ENCODE measurements around the gene UBE2Z. TPM values are rescaled to one million over a fixed set of nuclear protein-coding genes. Genes with fewer than 3 reads are reported as not detected.
"Not testable (repeated sequence)": the region's sequence is repeated elsewhere in the genome, so short reads cannot be mapped to it uniquely, and the experiment has no call there.

UBE2Z gene
- total RNA-seq, 1 donor from 2014 or later = 69.2 TPM

- DNase-seq (ENCODE audit: low read depth) = no peak
Observed at GRCh38 chr17:48903401-48903800, 4.8 kb upstream of the UBE2Z start.

GRCh38 chr17:48904428-48904827 is 3.8 kb upstream of the UBE2Z start:
- DNase-seq (ENCODE audit: low read depth) = no peak

- DNase-seq (ENCODE audit: low read depth) = no peak
Observed at GRCh38 chr17:48905987-48906515, 2.2 kb upstream of the UBE2Z start.

- no peak for DNase-seq (ENCODE audit: low read depth)
Observed at GRCh38 chr17:48907713-48908046, 527 bp upstream of the UBE2Z start.

GRCh38 chr17:48908853-48909394 is 717 bp downstream of the UBE2Z start:
- DNase-seq (ENCODE audit: low read depth) = peak; percentile 89

- DNase-seq (ENCODE audit: low read depth) = no peak
Observed at GRCh38 chr17:48909783-48910182, 1.6 kb downstream of the UBE2Z start.

GRCh38 chr17:48910370-48910769 is 2.2 kb downstream of the UBE2Z start:
- DNase-seq (ENCODE audit: low read depth) = no peak

- no peak for DNase-seq (ENCODE audit: low read depth)
Observed at GRCh38 chr17:48912476-48912875, 4.3 kb downstream of the UBE2Z start.

GRCh38 chr17:48915459-48916282 is 7.5 kb downstream of the UBE2Z start:
- DNase-seq (ENCODE audit: low read depth) = peak; percentile 45

- no peak for DNase-seq (ENCODE audit: low read depth)
Observed at GRCh38 chr17:48925251-48925990, 17.2 kb downstream of the UBE2Z start.

- DNase-seq (ENCODE audit: low read depth) = no peak
Observed at GRCh38 chr17:48925991-48926342, 17.8 kb downstream of the UBE2Z start.

- peak; percentile 47 for DNase-seq (ENCODE audit: low read depth)
Observed at GRCh38 chr17:48927978-48928745, 20.0 kb downstream of the UBE2Z start.

GRCh38 chr17:48928876-48929811 is 20.9 kb downstream of the UBE2Z start:
- no peak for DNase-seq (ENCODE audit: low read depth)

GRCh38 chr17:48929812-48930165 is 21.6 kb downstream of the UBE2Z start:
- no peak for DNase-seq (ENCODE audit: low read depth)

GRCh38 chr17:48930435-48930873 is 22.2 kb downstream of the UBE2Z start:
- peak; percentile 63 for DNase-seq (ENCODE audit: low read depth)

- no peak for DNase-seq (ENCODE audit: low read depth)
Observed at GRCh38 chr17:48933035-48933434, 24.8 kb downstream of the UBE2Z start.

GRCh38 chr17:48944515-48945260 is 36.5 kb downstream of the UBE2Z start, which contains the start of gene SNF8:
TSS of gene SNF8 (minus strand) at chr17:48944842. CDS start at chr17:48944734, 108 bp downstream.
- DNase-seq (ENCODE audit: low read depth) = peak; percentile 94

- not testable (repeated sequence) for DNase-seq (ENCODE audit: low read depth)
Observed at GRCh38 chr17:48945261-48945651, 37.0 kb downstream of the UBE2Z start.

GRCh38 chr17:48951572-48951971 is 43.4 kb downstream of the UBE2Z start:
- DNase-seq (ENCODE audit: low read depth) = no peak

All from myocyte (in vitro differentiated cells).